HCT116 (cell line): ENCODE measurements around the gene DNAJC9. TPM values are rescaled to one million over a fixed set of nuclear protein-coding genes. Genes with fewer than 3 reads are reported as not detected.

Experiments used
- ATAC-seq: fragments of 200-7000 bp; cut with Tn5 transposase; 2 replicates; pipeline ENCODE4 v1.9.1; 2020; ENCODE audit warnings: mild to moderate bottlenecking, moderate library complexity
- BruUV-seq: library from RNA; stranded (reverse); fragments of 400-500 nt; replicated peaks from 2 replicates; lab custom pipeline; 2021; lab: Mats Ljungman, UMichigan
- CTCF ChIA-PET: fragments of 300-600 bp; sonication (Branson Sonifier 250); formaldehyde crosslinking; loops from one replicate; lab custom pipeline; 2021; ENCODE audit warnings: antibody characterized with exemption; lab: Charles Lee
- POLR2A ChIA-PET: fragments of 300-600, 350-600 bp; sonication (Branson Sonifier 250); formaldehyde crosslinking; loops from one replicate; lab custom pipeline; 2021; ENCODE audit warnings: antibody characterized with exemption; lab: Charles Lee
- RAD21 ChIA-PET, 2 experiments: fragments of 300-600 bp; sonication (Branson Sonifier 250); formaldehyde crosslinking; loops; one replicate each; lab custom pipeline; 2023; ENCODE audit warnings: low total read pairs in 2 of 2; ENCODE audit not compliant: uncharacterized antibody in 2 of 2, unreplicated experiment in 2 of 2, low non-redundant PET in 1 of 2; lab: Charles Lee
- DNase-seq: peaks from one replicate; pipeline ENCODE4 v3.0.0-alpha.2; 2010; ENCODE audit warnings: low read depth, low spot score
- H2AFZ ChIP-seq: fragments of 200-600 bp; shearing (Covaris generic), sonication (generic); 2 replicates; pipeline ENCODE4 v1.6.1; 2017; ENCODE audit warnings: low read depth, mixed run types, mixed read lengths, antibody characterized with exemption, low read length; ENCODE audit not compliant: poor library complexity, severe bottlenecking
- H3K27ac ChIP-seq: 2 replicates; pipeline ENCODE4 v1.5.1; 2012; ENCODE audit warnings: low read depth, low read length
- H3K27me3 ChIP-seq: fragments of 200-600 bp; sonication (generic); 2 replicates; pipeline ENCODE4 v1.6.1; 2016; ENCODE audit warnings: mixed run types, low read length, mixed read lengths; ENCODE audit not compliant: insufficient read depth
- H3K36me3 ChIP-seq, 2 experiments: fragments of 200-500 bp in 1 of 2; fragments of 200-600 bp in 1 of 2; sonication (Bioruptor generic) in 1 of 2; sonication (generic) in 1 of 2; 2 replicates each; pipeline versions ENCODE4 v1.5.1 to v1.6.1; 2014 to 2016; ENCODE audit warnings: low read length in 2 of 2, inconsistent platforms in 1 of 2, mixed read lengths in 1 of 2, mixed run types in 1 of 2; ENCODE audit not compliant: insufficient read depth in 2 of 2, control insufficient read depth in 1 of 2
- H3K4me1 ChIP-seq, 2 experiments: fragments of 200-600 bp in 1 of 2; sonication (generic) in 1 of 2; 2 replicates each; pipeline versions ENCODE4 v1.5.1 to v1.6.1; 2012 to 2017; ENCODE audit warnings: low read length in 2 of 2, inconsistent platforms in 1 of 2, mild to moderate bottlenecking in 1 of 2, mixed read lengths in 1 of 2, mixed run types in 1 of 2, moderate library complexity in 1 of 2; ENCODE audit not compliant: insufficient read depth in 2 of 2, control insufficient read depth in 1 of 2
- H3K4me2 ChIP-seq: fragments of 200-600 bp; sonication (generic); 2 replicates; pipeline ENCODE4 v1.6.1; 2017; ENCODE audit warnings: mixed run types, low read length, mixed read lengths
- H3K4me3 ChIP-seq, 2 experiments: fragments of 200-600 bp in 1 of 2; sonication (generic) in 1 of 2; replicated peaks in 1 of 2; 2 replicates each; pipeline ENCODE4 v1.5.1; 2011 to 2016; ENCODE audit warnings: low read length in 2 of 2, control low read depth in 1 of 2, low read depth in 1 of 2, mild to moderate bottlenecking in 1 of 2, mixed read lengths in 1 of 2, mixed run types in 1 of 2
- H3K79me2 ChIP-seq: fragments of 200-600 bp; sonication (generic); 2 replicates; pipeline ENCODE4 v1.6.1; 2017; ENCODE audit warnings: mild to moderate bottlenecking, mixed run types, low read length, moderate library complexity, mixed read lengths; ENCODE audit not compliant: insufficient read depth
- H3K9ac ChIP-seq: fragments of 200-600 bp; sonication (generic); 2 replicates; pipeline ENCODE4 v1.6.1; 2016; ENCODE audit warnings: low read length, mixed read lengths
- H3K9me2 ChIP-seq: fragments of 200-600 bp; sonication (generic), shearing (Covaris generic); 2 replicates; pipeline ENCODE4 v1.6.1; 2017; ENCODE audit warnings: mixed run types, mild to moderate bottlenecking, moderate library complexity; ENCODE audit not compliant: insufficient read depth
- H3K9me3 ChIP-seq, 2 experiments: fragments of 200-500 bp in 1 of 2; fragments of 200-600 bp in 1 of 2; sonication (Bioruptor generic) in 1 of 2; sonication (generic) in 1 of 2; 2 replicates each; pipeline ENCODE4 v1.6.1; 2014 to 2017; ENCODE audit warnings: low read length in 2 of 2, mixed read lengths in 2 of 2, inconsistent platforms in 1 of 2, low read depth in 1 of 2, mild to moderate bottlenecking in 1 of 2, mixed run types in 1 of 2, moderate library complexity in 1 of 2; ENCODE audit not compliant: control insufficient read depth in 1 of 2, insufficient read depth in 1 of 2
- H4K20me1 ChIP-seq: fragments of 200-600 bp; sonication (generic), shearing (Covaris generic); 2 replicates; pipeline ENCODE4 v1.6.1; 2017; ENCODE audit warnings: mixed run types, mild to moderate bottlenecking, moderate library complexity; ENCODE audit not compliant: insufficient read depth
- CBX3 ChIP-seq: IDR thresholded peaks from 2 replicates; pipeline ENCODE4 v1.6.1; 2012; ENCODE audit warnings: low read depth
- CEBPB ChIP-seq: IDR thresholded peaks from 2 replicates; pipeline ENCODE4 v1.6.1; 2012; ENCODE audit warnings: low read depth
- CTCF ChIP-seq, 3 experiments: fragments of 200-600 bp in 1 of 3; sonication (generic) in 1 of 3; IDR thresholded peaks in 2 of 3; conservative IDR thresholded peaks in 1 of 3; 2 replicates each; pipeline ENCODE4 v1.5.1; 2012 to 2017; ENCODE audit warnings: low read depth in 2 of 3, low read length in 2 of 3, antibody characterized with exemption in 1 of 3, borderline replicate concordance in 1 of 3, control low read depth in 1 of 3, mild to moderate bottlenecking in 1 of 3, mixed read lengths in 1 of 3, mixed run types in 1 of 3, moderate library complexity in 1 of 3; ENCODE audit not compliant: insufficient read depth in 1 of 3
- EGR1 ChIP-seq: IDR thresholded peaks from 2 replicates; pipeline ENCODE4 v1.6.1; 2012; ENCODE audit warnings: low read depth
- ELF1 ChIP-seq: IDR thresholded peaks from 2 replicates; pipeline ENCODE4 v1.6.1; 2012; ENCODE audit warnings: low read depth, borderline replicate concordance
- EZH2 ChIP-seq: fragments of 200-600 bp; sonication (generic); IDR thresholded peaks from 2 replicates; pipeline ENCODE4 v1.6.1; 2017; ENCODE audit warnings: antibody characterized with exemption, mixed run types
- EZH2phosphoT487 ChIP-seq: fragments of 200-600 bp; IDR thresholded peaks from 2 replicates; pipeline ENCODE4 v1.6.1; 2018; ENCODE audit warnings: antibody characterized with exemption, borderline replicate concordance
- FOSL1 ChIP-seq: IDR thresholded peaks from 2 replicates; pipeline ENCODE4 v1.6.1; 2012; ENCODE audit warnings: low read depth
- JUND ChIP-seq: IDR thresholded peaks from 2 replicates; pipeline ENCODE4 v1.6.1; 2012
- MAX ChIP-seq: IDR thresholded peaks from 2 replicates; pipeline ENCODE4 v1.6.1; 2012
- POLR2A ChIP-seq: IDR thresholded peaks from 2 replicates; pipeline ENCODE4 v1.7.0; 2011; ENCODE audit warnings: borderline replicate concordance; ENCODE audit not compliant: insufficient read depth, insufficient read length; ENCODE audit errors: extremely low read depth
- POLR2AphosphoS5 ChIP-seq: IDR thresholded peaks from 2 replicates; pipeline ENCODE4 v1.6.1; 2011; ENCODE audit warnings: mild to moderate bottlenecking, low read depth, low read length, moderate library complexity
- RAD21 ChIP-seq: IDR thresholded peaks from 2 replicates; pipeline ENCODE4 v1.6.1; 2012; ENCODE audit warnings: low read depth, mild to moderate bottlenecking
- REST ChIP-seq: IDR thresholded peaks from 2 replicates; pipeline ENCODE4 v1.6.1; 2012; ENCODE audit warnings: low read depth
- SIN3A ChIP-seq: IDR thresholded peaks from 2 replicates; pipeline ENCODE4 v1.6.1; 2012; ENCODE audit warnings: low read depth
- SP1 ChIP-seq: IDR thresholded peaks from 2 replicates; pipeline ENCODE4 v1.6.1; 2012; ENCODE audit warnings: low read depth
- YY1 ChIP-seq: IDR thresholded peaks from 2 replicates; pipeline ENCODE4 v1.6.1; 2011; ENCODE audit warnings: low read length, low read depth, moderate library complexity, mild to moderate bottlenecking; ENCODE audit not compliant: insufficient replicate concordance; ENCODE audit errors: extremely low read depth
- intact Hi-C: fragments of 100-400 bp; cut with micrococcal nuclease; formaldehyde crosslinking; loops from 2 replicates; pipeline ENCODE4 v1.10.0; 2022
- total RNA-seq: library from RNA; stranded (reverse); gene quantifications from one replicate; pipeline ENCODE4 v1.2.1, GENCODE V29; 2021; ENCODE audit not compliant: unreplicated experiment
- TF ChIP-seq, protein P1 (sequence below): IDR thresholded peaks from 2 replicates; pipeline ENCODE4 v1.6.1; 2011; ENCODE audit warnings: mild to moderate bottlenecking, low read length, moderate library complexity; ENCODE audit not compliant: insufficient replicate concordance; ENCODE audit errors: extremely low read depth
- TF ChIP-seq, protein P2 (sequence below): IDR thresholded peaks from 2 replicates; pipeline ENCODE4 v1.6.1; 2012

The DNAJC9 gene
- total RNA-seq, 1 experiment from 2014 or later, result 40.3 TPM

GRCh38 chr10:73262105-73262730 lies 15.2 kb upstream of the DNAJC9 start:
- intact Hi-C loops, result loop anchor here (5.0 to 10.0 kb wide), 3 partner anchors 133 to 380 kb away; partner anchors contain the start of genes MYOZ1 and PPP3CB
- no peaks in the 10 kb centered on the region for H3K79me2 ChIP-seq
- ChIA-PET CTCF (interaction anchor here (1.2 kb wide), 1 partner anchor 14 kb away, joined by 4 read pairs; no protein-coding TSS in a partner anchor), POLR2A (interaction anchor here (1.7 to 2.5 kb wide), 2 partner anchors 10 to 15 kb away, joined by 13 to 14 read pairs; partner anchors contain the start of genes DNAJC9 and MRPS16), RAD21 (no interaction called here)
- ATAC-seq (peak; percentile 95), DNase-seq (peak; percentile 89)
- H3K36me3 ChIP-seq, result no peaks in the 10 kb centered on the region
- no peak overlapping the region for H3K9ac ChIP-seq
- H3K4me3 ChIP-seq, result no peak overlapping the region; a peak in 1 of 4 replicates
- no peaks in the 10 kb centered on the region for H3K9me3 ChIP-seq
- H3K4me1 ChIP-seq, result peaks cover 13 to 25% of the 10 kb centered on the region in 2 experiments
- H3K4me2 ChIP-seq, result peak overlapping the region; percentile 69
- H3K27me3 ChIP-seq, result no peaks in the 10 kb centered on the region
- no peaks in the 10 kb centered on the region for H3K9me2 ChIP-seq
- BruUV-seq, result TSS peak; percentile 97
- peak overlapping the region; percentile 40 for H2AFZ ChIP-seq
- H3K27ac ChIP-seq, result no peak overlapping the region
- no peaks in the 10 kb centered on the region for H4K20me1 ChIP-seq
- TF ChIP-seq FOSL1 (peak; percentile 89), EZH2 (no peak), CEBPB (peak; percentile 96), SP1 (peak; percentile 77), EZH2phosphoT487 (no peak), REST (no peak), ELF1 (no peak), RAD21 (no peak), SIN3A (peak; percentile 75), POLR2A (no peak), EGR1 (no peak), CTCF (IDR thresholded peaks at IDR 0.05 in 2 of 3, conservative IDR thresholded peaks at IDR 0.05 in 1 of 3; ENCODE audit: borderline replicate concordance in 1 of 3, insufficient read depth in 1 of 3, low read depth in 2 of 3, low read length in 2 of 3) (no peak), POLR2AphosphoS5 (peak; percentile 82), YY1 (no peak), MAX (no peak; the same call in 1 of the 2 replicates), JUND (peak; percentile 93), CBX3 (peak; percentile 60)
- TF ChIP-seq, protein P1, sequence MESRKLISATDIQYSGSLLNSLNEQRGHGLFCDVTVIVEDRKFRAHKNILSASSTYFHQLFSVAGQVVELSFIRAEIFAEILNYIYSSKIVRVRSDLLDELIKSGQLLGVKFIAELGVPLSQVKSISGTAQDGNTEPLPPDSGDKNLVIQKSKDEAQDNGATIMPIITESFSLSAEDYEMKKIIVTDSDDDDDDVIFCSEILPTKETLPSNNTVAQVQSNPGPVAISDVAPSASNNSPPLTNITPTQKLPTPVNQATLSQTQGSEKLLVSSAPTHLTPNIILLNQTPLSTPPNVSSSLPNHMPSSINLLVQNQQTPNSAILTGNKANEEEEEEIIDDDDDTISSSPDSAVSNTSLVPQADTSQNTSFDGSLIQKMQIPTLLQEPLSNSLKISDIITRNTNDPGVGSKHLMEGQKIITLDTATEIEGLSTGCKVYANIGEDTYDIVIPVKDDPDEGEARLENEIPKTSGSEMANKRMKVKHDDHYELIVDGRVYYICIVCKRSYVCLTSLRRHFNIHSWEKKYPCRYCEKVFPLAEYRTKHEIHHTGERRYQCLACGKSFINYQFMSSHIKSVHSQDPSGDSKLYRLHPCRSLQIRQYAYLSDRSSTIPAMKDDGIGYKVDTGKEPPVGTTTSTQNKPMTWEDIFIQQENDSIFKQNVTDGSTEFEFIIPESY, result no peak
- TF ChIP-seq, protein P2, sequence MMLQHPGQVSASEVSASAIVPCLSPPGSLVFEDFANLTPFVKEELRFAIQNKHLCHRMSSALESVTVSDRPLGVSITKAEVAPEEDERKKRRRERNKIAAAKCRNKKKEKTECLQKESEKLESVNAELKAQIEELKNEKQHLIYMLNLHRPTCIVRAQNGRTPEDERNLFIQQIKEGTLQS, result 0 out of 2 replicates have a peak, but pooled peaks have one; percentile 49
